PC-9 (cell line): ENCODE measurements around the gene ARHGEF12. TPM values are rescaled to one million over a fixed set of nuclear protein-coding genes. Genes with fewer than 3 reads are reported as not detected.

Source experiments
- BruUV-seq: library from RNA; stranded (reverse); fragments of 400-500 nt; replicated peaks from 2 replicates; lab custom pipeline; 2021; lab: Mats Ljungman, UMichigan
- CTCF ChIA-PET: fragments of 300-600 bp; sonication (Branson Sonifier 250); formaldehyde crosslinking; loops from one replicate; lab custom pipeline; 2022; ENCODE audit warnings: antibody characterized with exemption; lab: Charles Lee
- POLR2A ChIA-PET: fragments of 300-600 bp; sonication (Branson Sonifier 250); formaldehyde crosslinking; loops from one replicate; lab custom pipeline; 2022; ENCODE audit warnings: antibody characterized with exemption; ENCODE audit not compliant: unreplicated experiment; lab: Charles Lee
- DNase-seq, 2 experiments: peaks; one replicate each; pipeline versions ENCODE4 v3.0.0 to v3.0.0-alpha.2; 2015 to 2022; ENCODE audit warnings: mixed read lengths in 1 of 2
- H2AFZ ChIP-seq: fragments of 200-600 bp; sonication (generic); 2 replicates; pipeline ENCODE4 v1.8.1; 2017; ENCODE audit warnings: antibody characterized with exemption
- H3F3A ChIP-seq: fragments of 200-600 bp; sonication (generic); 2 replicates; pipeline ENCODE4 v1.8.1; 2017; ENCODE audit warnings: antibody characterized with exemption, mild to moderate bottlenecking, low read depth; ENCODE audit not compliant: insufficient read depth
- H3K27ac ChIP-seq: fragments of 200-600 bp; sonication (generic); 2 replicates; pipeline ENCODE4 v1.6.1; 2016; ENCODE audit warnings: mixed run types
- H3K27me3 ChIP-seq: fragments of 200-600 bp; sonication (generic); 2 replicates; pipeline ENCODE4 v1.6.1; 2016; ENCODE audit warnings: low read depth, mixed run types; ENCODE audit not compliant: insufficient read depth
- H3K36me3 ChIP-seq: fragments of 200-600 bp; sonication (generic); 2 replicates; pipeline ENCODE4 v1.6.1; 2016; ENCODE audit warnings: low read depth, mixed run types
- H3K4me1 ChIP-seq: fragments of 200-600 bp; sonication (generic); replicated peaks from 2 replicates; pipeline ENCODE4 v1.6.1; 2016; ENCODE audit warnings: mixed run types; ENCODE audit not compliant: insufficient read depth
- H3K4me2 ChIP-seq: fragments of 200-600 bp; sonication (generic); 2 replicates; pipeline ENCODE4 v1.6.1; 2017; ENCODE audit warnings: mixed run types
- H3K4me3 ChIP-seq: fragments of 200-600 bp; sonication (generic); 2 replicates; pipeline ENCODE4 v1.6.1; 2016; ENCODE audit warnings: mixed run types
- H3K79me2 ChIP-seq: fragments of 200-600 bp; sonication (generic); 2 replicates; pipeline ENCODE4 v1.6.1; 2017; ENCODE audit warnings: low read depth, mixed run types
- H3K9me2 ChIP-seq: fragments of 200-600 bp; sonication (generic); 2 replicates; pipeline ENCODE4 v1.8.1; 2017; ENCODE audit warnings: mild to moderate bottlenecking; ENCODE audit not compliant: insufficient read depth
- H3K9me3 ChIP-seq: fragments of 200-600 bp; sonication (generic); 2 replicates; pipeline ENCODE4 v1.8.1; 2016; ENCODE audit warnings: low read depth; ENCODE audit not compliant: insufficient read depth
- H4K20me1 ChIP-seq: fragments of 200-600 bp; sonication (generic); 2 replicates; pipeline ENCODE4 v1.8.1; 2017; ENCODE audit not compliant: insufficient read depth
- CTCF ChIP-seq: fragments of 200-600 bp; sonication (generic); conservative IDR thresholded peaks from 2 replicates; pipeline ENCODE4 v1.6.1; 2017; ENCODE audit warnings: mixed run types, antibody characterized with exemption, mild to moderate bottlenecking, moderate library complexity
- EZH2 ChIP-seq: fragments of 200-600 bp; sonication (generic); IDR thresholded peaks from 2 replicates; pipeline ENCODE4 v1.8.0; 2017; ENCODE audit warnings: antibody characterized with exemption, low read depth
- intact Hi-C: fragments of 100-400 bp; cut with micrococcal nuclease; formaldehyde crosslinking; loops from one replicate; pipeline ENCODE4 v1.10.0; 2022; ENCODE audit not compliant: unreplicated experiment
- total RNA-seq: library from RNA; stranded (reverse); gene quantifications from 2 replicates; pipeline ENCODE4 v1.2.3, GENCODE V29; 2021

ARHGEF12 gene
- total RNA-seq, 1 experiment from 2014 or later, result 76.5 TPM

GRCh38 chr11:120420572-120420971 lies 84.4 kb downstream of the ARHGEF12 start:
- Histone ChIP-seq H3K27ac (no peak overlapping the region), H3K79me2 (0 out of 2 replicates have a peak, but pooled peaks cover 5% of the 10 kb centered on the region), H3K4me3 (no peak overlapping the region), H3K4me1 (peaks cover 17% of the 10 kb centered on the region), H3K9me3 (no peaks in the 10 kb centered on the region), H2AFZ (no peak overlapping the region), H3K27me3 (no peaks in the 10 kb centered on the region), H3K4me2 (no peak overlapping the region), H3K9me2 (no peaks in the 10 kb centered on the region), H3F3A (peaks cover 3% of the 10 kb centered on the region; the same call in 1 of the 2 replicates), H4K20me1 (peaks cover 7% of the 10 kb centered on the region; the same call in 1 of the 2 replicates), H3K36me3 (no peaks in the 10 kb centered on the region)
- BruUV-seq, result no TSS peak
- intact Hi-C loops, result no loop called here
- TF ChIP-seq EZH2 (no peak), CTCF (no peak)
- ChIA-PET POLR2A (no interaction called here), CTCF (no interaction called here)
- DNase-seq, result no peak

DNA sequence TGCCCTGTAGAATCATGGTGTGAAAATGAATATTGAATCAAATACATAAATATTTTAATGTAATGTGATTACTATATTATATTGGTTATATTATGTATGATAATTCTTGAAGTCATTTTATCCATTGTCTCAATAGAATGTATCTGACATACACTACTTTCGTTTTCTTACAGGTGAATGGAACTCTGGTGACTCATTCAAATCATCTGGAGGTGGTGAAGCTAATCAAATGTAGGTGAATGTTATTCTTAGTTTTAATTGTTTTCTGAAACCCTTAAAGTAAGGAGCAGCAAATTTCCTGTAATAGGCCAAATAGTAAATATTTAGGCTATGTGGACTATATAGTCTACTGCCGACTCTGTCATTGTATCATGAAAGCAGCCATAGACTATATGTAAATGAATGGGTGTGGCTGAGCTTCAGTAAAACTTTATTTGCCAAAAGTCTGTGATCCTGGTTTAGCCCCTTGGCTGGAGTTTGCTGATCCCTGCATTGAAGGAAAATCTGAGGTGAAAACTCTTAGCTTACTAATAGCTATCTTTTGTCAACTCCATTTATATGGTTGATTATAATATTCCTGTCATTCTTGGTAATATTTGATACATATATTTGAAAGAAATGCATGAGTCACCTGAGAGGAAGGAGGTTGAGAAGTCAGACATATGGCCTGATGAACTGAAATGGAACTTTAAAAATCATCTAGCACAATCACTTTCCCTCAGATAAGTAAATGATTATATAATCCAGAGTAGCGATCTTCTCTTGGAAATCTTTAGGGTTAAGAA lies 88.2 kb downstream of the ARHGEF12 start:
- CTCF ChIA-PET, result no interaction called here

GRCh38 chr11:120424970-120425332 lies 88.7 kb downstream of the ARHGEF12 start:
- peaks cover 4% of the 10 kb centered on the region; the same call in 1 of the 2 replicates for H4K20me1 ChIP-seq
- peaks cover 6% of the 10 kb centered on the region; the same call in 1 of the 2 replicates for H3K36me3 ChIP-seq
- no peak overlapping the region for H3K4me3 ChIP-seq
- no TSS peak for BruUV-seq
- H3K9me3 ChIP-seq, result no peaks in the 10 kb centered on the region
- intact Hi-C loops, result no loop called here
- ChIA-PET CTCF (no interaction called here), POLR2A (no interaction called here)
- no peak overlapping the region for H2AFZ ChIP-seq
- DNase-seq, result no peak
- no peak overlapping the region for H3K4me2 ChIP-seq
- H3F3A ChIP-seq, result peaks cover 12% of the 10 kb centered on the region; the same call in 1 of the 2 replicates
- H3K9me2 ChIP-seq, result no peaks in the 10 kb centered on the region
- TF ChIP-seq CTCF (no peak), EZH2 (no peak)
- 0 out of 2 replicates have a peak, but pooled peaks cover 2% of the 10 kb centered on the region for H3K79me2 ChIP-seq
- peaks cover 17% of the 10 kb centered on the region for H3K4me1 ChIP-seq
- no peaks in the 10 kb centered on the region for H3K27me3 ChIP-seq
- H3K27ac ChIP-seq, result no peak overlapping the region

More for the DNA sequence above, 88.2 kb downstream of the ARHGEF12 start:
- Histone ChIP-seq H3K4me3 (no peak overlapping the region), H3K79me2 (0 out of 2 replicates have a peak, but pooled peaks cover 5% of the 10 kb centered on the region), H3K27me3 (no peaks in the 10 kb centered on the region), H3K9me2 (no peaks in the 10 kb centered on the region), H3F3A (peaks cover 12% of the 10 kb centered on the region; the same call in 1 of the 2 replicates), H3K4me1 (peaks cover 17% of the 10 kb centered on the region), H4K20me1 (peaks cover 7% of the 10 kb centered on the region; the same call in 1 of the 2 replicates), H3K27ac (no peak overlapping the region), H3K9me3 (no peaks in the 10 kb centered on the region), H2AFZ (no peak overlapping the region), H3K36me3 (peaks cover 5% of the 10 kb centered on the region; the same call in 1 of the 2 replicates), H3K4me2 (no peak overlapping the region)
- no TSS peak for BruUV-seq
- POLR2A ChIA-PET, result no interaction called here
- no peak for TF ChIP-seq CTCF
- TF ChIP-seq EZH2, result no peak
- no peak for DNase-seq
- intact Hi-C loops, result no loop called here
